Measurements from ENCODE around the gene OPN1SW. TPM values are rescaled to one million over a fixed set of nuclear protein-coding genes. Genes with fewer than 3 reads are reported as not detected.

Gene OPN1SW
- total RNA-seq, 2 donors from 2014 or later, result not detected

GRCh38 chr7:128770233-128770632 is 5.4 kb downstream of the OPN1SW start:
- Histone ChIP-seq H3K4me3 (no peak overlapping the region), H3K27ac (no peak overlapping the region), H3K9ac (ENCODE audit: low read depth in 2 of 2, low read length in 2 of 2) (no peak overlapping the region), H3K27me3 (no peaks in the 10 kb centered on the region), H3K36me3 (no peaks in the 10 kb centered on the region), H3K9me3 (no peaks in the 10 kb centered on the region), H3K4me1 (no peaks in the 10 kb centered on the region)
- intact Hi-C loops (cut with DNase I), result no loop called here
- TF ChIP-seq, protein P1, sequence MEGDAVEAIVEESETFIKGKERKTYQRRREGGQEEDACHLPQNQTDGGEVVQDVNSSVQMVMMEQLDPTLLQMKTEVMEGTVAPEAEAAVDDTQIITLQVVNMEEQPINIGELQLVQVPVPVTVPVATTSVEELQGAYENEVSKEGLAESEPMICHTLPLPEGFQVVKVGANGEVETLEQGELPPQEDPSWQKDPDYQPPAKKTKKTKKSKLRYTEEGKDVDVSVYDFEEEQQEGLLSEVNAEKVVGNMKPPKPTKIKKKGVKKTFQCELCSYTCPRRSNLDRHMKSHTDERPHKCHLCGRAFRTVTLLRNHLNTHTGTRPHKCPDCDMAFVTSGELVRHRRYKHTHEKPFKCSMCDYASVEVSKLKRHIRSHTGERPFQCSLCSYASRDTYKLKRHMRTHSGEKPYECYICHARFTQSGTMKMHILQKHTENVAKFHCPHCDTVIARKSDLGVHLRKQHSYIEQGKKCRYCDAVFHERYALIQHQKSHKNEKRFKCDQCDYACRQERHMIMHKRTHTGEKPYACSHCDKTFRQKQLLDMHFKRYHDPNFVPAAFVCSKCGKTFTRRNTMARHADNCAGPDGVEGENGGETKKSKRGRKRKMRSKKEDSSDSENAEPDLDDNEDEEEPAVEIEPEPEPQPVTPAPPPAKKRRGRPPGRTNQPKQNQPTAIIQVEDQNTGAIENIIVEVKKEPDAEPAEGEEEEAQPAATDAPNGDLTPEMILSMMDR (IDR thresholded peaks at IDR 0.05), result no peak
- DNase-seq, result no peak

GRCh38 chr7:128767475-128768110 is 8.0 kb downstream of the OPN1SW start:
- intact Hi-C loops (cut with DNase I), result no loop called here
- Histone ChIP-seq H3K4me1 (no peaks in the 10 kb centered on the region), H3K27me3 (no peaks in the 10 kb centered on the region), H3K4me3 (no peak overlapping the region), H3K27ac (no peak overlapping the region), H3K9ac (ENCODE audit: low read depth in 2 of 2, low read length in 2 of 2) (no peak overlapping the region), H3K9me3 (no peaks in the 10 kb centered on the region), H3K36me3 (no peaks in the 10 kb centered on the region)
- TF ChIP-seq, protein P1 (IDR thresholded peaks at IDR 0.05), result no peak
- DNase-seq, result no peak

- no peak for DNase-seq
- H3K4me1 ChIP-seq, result no peaks in the 10 kb centered on the region
- TF ChIP-seq, protein P1 (IDR thresholded peaks at IDR 0.05), result no peak
- H3K27ac ChIP-seq, result no peak overlapping the region
- H3K27me3 ChIP-seq, result no peaks in the 10 kb centered on the region
- intact Hi-C loops (cut with DNase I), result no loop called here
- no peak overlapping the region for H3K9ac ChIP-seq (ENCODE audit: low read depth in 2 of 2, low read length in 2 of 2)
- H3K9me3 ChIP-seq, result no peaks in the 10 kb centered on the region
- H3K4me3 ChIP-seq, result no peak overlapping the region
- no peaks in the 10 kb centered on the region for H3K36me3 ChIP-seq
Measured at GRCh38 chr7:128763541-128763940, 12.1 kb downstream of the OPN1SW start.

GRCh38 chr7:128759242-128759641 is 16.4 kb downstream of the OPN1SW start:
- no peak overlapping the region for H3K4me3 ChIP-seq
- no peaks in the 10 kb centered on the region for H3K36me3 ChIP-seq
- H3K9ac ChIP-seq (ENCODE audit: low read depth in 2 of 2, low read length in 2 of 2), result no peak overlapping the region
- DNase-seq, result no peak
- intact Hi-C loops (cut with DNase I), result no loop called here
- no peaks in the 10 kb centered on the region for H3K27me3 ChIP-seq
- H3K27ac ChIP-seq, result no peak overlapping the region
- no peaks in the 10 kb centered on the region for H3K9me3 ChIP-seq
- TF ChIP-seq, protein P1 (IDR thresholded peaks at IDR 0.05), result no peak
- no peaks in the 10 kb centered on the region for H3K4me1 ChIP-seq

GRCh38 chr7:128758553-128758952 is 17.0 kb downstream of the OPN1SW start:
- no peak overlapping the region for H3K9ac ChIP-seq (ENCODE audit: low read depth in 2 of 2, low read length in 2 of 2)
- no peaks in the 10 kb centered on the region for H3K9me3 ChIP-seq
- no peak for DNase-seq
- intact Hi-C loops (cut with DNase I), result no loop called here
- H3K4me3 ChIP-seq, result no peak overlapping the region
- H3K36me3 ChIP-seq, result no peaks in the 10 kb centered on the region
- no peaks in the 10 kb centered on the region for H3K4me1 ChIP-seq
- no peaks in the 10 kb centered on the region for H3K27me3 ChIP-seq
- H3K27ac ChIP-seq, result no peak overlapping the region
- TF ChIP-seq, protein P1 (IDR thresholded peaks at IDR 0.05), result no peak

All from colonic mucosa (tissue), 4 donors.